Activated CD8-positive, alpha-beta memory T cell treated with anti-CD3 and anti-CD28 coated beads, Interleukin-2, amount 50 U/mL, for 4 hours (primary cell): Measurements from ENCODE around the gene DGKZ.

ENCODE experiments used
- DNase-seq: peaks from one replicate; pipeline ENCODE4 v3.0.0-alpha.2; 2020

DGKZ gene

GRCh38 chr11:46381819-46382645 is 34.8 kb downstream of the DGKZ start:
- DNase-seq, result no peak

DNA sequence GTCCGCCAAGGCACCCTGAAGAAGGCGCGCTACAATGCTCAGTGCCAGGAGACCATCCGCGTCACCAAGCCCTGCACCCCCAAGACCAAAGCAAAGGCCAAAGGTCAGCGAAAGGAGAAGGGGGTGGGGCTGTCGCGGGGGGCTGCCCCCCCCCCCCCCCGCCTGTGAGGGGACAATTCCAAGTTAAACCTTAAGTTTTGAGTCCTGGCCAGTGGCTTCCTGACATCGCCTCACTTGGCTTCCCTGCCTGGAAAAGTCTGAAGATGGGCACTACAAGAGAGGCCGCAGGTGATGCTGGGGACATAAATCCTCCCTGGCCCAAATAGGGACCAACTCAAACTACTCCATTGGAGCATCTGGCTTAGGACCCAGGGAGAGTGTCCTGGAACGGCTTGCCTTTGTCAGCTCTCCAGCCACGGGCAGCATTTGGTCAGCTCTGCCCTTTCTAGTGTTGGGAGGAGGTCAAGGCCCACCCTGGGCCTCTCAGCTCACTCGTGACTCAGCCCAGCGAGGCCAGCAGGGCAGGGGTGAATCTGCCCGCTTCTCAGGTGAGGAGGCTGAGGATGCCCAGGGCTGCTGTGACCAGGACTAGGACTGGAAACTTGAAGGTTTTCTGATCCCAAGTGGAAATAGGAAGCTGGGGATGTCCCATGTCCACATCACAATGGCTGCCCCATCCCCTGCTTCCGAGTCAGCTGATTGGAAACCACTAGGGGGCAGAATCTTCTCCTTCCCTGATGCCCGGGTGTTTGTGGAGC is 35.6 kb downstream of the DGKZ start:
- no peak for DNase-seq

- DNase-seq, result no peak
Observed at GRCh38 chr11:46383404-46383758, 36.1 kb downstream of the DGKZ start.

DNA sequence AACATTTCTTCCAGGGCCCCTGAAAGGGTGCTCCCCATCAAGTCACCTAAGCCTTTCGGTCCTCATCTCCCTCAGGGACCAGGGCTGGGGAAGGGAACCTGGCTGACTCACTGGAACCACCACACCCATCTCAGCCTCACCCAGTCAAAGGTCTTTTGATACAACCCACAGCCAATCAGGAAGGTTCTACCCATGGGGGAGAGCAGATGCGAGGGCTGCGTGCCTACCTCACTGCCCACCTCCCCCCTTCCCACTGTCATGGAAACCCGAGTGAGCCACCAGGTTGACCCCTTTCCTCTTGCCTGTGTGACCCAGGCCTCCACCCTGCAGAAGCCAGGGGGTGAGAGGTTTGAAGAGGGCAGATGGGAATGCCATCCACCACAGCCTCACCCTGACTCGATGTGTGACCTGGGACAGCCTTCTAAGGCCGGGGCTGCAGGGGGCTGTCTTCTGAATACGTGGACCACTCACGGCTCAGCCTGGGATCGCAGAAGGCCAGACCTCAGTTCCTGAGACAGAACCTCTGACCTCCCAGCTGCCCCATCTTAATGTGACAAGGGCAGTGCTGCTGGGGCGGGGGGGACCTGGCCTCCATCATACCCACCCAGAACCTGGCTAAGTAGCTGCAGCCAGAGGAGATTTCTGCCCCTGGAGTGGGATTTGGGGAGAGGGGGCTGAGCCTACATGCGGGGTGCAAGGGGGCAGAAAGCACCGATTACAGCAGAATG is 36.9 kb downstream of the DGKZ start:
- no peak for DNase-seq

GRCh38 chr11:46385169-46386004 is 38.1 kb downstream of the DGKZ start:
- DNase-seq, result no peak

DNA sequence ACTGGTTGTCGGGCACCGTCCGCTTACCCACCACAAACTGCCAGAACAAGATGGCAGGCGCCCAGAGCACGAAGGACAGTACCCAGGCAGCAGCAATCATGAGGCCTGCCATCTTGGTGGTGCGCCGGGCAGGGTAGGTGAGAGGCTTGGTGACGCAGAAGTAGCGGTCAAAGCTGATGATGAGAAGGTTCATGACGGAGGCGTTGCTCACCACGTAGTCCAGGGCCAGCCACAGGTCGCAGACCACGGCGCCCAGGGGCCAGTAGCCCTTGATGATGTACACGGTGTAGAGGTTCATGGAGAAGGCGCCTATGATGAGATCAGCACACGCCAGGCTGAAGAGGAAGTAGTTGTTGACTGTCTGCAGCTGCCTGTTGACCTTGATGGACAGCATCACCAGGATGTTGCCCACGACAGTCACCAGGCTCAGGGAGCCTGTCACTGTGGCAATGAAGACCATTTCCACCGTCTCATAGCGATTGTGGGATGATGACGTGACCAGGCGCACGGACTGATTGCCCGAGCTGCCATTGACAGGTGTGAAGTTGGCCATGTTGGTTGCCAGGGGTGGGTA is 38.8 kb downstream of the DGKZ start:
- DNase-seq, result no peak

- no peak for DNase-seq
Observed at GRCh38 chr11:46386674-46387073, 39.4 kb downstream of the DGKZ start.

GRCh38 chr11:46387456-46387855 is 40.2 kb downstream of the DGKZ start:
- DNase-seq, result no peak

GRCh38 chr11:46387919-46388618 is 40.8 kb downstream of the DGKZ start:
- no peak for DNase-seq

DNA sequence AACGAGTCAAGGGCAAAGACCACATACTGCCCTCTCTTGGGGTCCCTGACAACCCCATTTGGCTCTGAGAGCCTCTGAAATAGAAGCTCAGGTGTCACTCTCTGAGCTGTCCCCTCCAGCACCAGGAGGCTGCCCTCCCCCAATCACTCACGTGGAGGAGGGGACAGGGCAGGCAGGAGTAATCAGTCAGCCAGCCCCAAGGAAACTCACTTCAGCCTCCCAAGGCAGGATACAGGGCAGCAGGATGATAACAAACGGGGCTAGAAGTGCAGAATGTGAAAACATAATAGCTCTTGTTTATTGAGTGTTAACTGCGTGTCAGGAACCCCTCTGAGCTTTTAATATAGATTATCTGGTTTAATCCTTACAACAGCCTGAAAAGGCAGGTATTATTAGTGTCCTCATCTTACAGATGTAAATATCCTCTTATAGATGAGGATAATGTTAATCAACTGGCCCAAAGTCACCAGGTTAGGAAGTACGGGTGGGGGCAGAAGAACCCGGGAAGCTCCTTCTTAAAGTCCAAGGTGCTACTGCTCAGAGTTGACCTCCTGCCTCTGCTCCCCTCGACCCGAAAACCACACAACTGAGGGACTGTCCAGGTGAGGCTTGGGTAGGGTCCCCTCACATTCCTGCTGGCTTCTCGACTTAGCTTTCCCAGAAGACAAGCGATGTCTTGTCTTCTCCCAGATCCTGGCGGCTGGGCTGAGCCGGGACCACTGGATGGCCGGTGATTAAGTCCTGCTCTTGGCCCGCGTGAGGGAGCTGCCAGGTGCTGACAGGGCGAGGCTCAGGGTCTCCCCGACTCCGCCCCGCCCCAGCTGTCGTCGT is 41.6 kb downstream of the DGKZ start:
- DNase-seq, result no peak

DNA sequence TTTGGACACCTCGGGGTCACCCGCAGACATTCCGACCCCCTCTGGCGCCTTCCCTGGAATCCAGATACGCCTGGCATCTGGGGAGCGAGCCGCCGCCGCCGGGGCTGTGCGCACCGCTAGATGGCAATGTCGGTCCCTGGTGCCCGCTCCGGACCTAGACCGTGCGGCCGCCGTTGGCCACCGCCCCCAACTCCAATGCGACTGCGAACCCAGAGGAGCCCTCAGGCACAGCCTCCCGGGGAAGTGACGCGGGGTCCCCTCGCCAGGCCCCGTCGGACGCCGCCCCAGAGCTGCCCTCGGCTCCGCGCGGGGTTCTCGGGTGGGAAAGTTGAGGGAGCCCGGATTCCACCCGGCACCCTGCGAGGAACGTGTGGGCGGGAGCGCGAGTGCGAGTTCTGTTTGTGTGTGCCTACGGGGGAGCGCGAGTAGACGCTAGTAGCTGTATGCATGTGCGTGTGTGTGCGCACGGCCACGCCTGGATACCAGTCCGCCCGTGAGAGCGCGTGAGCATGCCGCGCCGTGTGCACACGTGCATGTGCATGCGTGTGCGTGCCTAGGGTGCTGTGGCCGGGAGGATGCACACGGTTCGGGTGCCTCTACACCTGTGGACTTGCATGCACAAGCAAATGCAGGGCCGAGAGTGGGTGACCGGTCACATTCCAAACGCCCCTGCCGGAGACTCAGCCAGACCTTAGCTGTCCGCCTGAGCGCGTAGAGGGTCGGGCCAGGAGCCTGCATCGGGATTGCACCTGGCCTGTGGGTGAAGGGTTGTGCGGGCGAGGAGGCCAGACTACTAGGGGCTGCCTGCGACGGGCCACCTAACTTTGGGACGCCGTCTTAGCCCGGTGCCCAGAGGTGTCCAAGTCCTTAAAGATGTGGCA is 42.4 kb downstream of the DGKZ start:
- DNase-seq, result peak; percentile 46

- DNase-seq, result no peak
Observed at GRCh38 chr11:46390331-46391171, 43.3 kb downstream of the DGKZ start.

GRCh38 chr11:46391186-46391577 is 43.9 kb downstream of the DGKZ start:
- no peak for DNase-seq

- no peak for DNase-seq
Observed at GRCh38 chr11:46391578-46392420, 44.5 kb downstream of the DGKZ start, which contains the start of gene CHRM4. Gene CHRM4, minus strand, starts transcription at chr11:46391776. Its CDS starts 5,219 bp downstream, at chr11:46386557.

DNA sequence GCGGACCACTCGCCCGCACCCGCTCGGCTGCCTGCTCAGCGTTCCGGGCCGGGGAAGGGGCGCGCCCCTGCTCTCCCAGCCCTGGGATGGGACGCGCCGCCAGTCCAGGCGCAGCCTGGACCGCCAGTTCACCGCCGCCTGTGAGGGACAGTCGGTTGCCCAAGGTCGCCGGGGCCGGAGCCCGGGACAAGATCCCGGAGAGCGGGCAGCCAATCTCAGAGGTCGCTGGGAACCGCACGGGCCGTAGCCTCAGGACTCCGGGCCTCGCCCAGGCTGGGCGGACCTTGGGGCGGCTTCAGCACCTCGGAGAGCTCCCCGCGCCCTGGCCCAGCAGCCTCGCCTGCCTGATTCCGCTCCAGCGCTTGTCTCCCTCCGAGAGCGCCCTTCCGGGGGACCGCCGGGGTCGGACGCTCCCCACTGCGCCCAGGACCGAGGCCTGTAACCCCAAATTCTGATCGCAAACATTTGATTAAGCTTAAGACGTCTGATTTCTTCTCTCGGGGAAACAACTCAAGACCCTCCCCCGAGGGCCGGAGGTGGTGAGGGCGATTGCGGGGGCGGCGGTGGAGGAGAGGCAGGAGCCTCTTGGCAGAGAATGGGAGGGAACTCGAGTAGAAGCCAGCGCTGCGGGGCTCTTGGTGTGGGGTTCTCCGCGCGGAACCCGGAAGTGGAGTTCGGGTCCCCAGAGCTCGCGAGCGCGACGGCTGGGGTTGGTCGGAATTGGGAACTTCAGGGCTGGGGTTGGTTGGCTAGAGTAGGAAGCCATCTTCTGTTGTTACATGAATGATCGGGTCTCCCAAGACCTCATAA is 45.4 kb downstream of the DGKZ start:
- peak; percentile 77 for DNase-seq

- no peak for DNase-seq
Observed at GRCh38 chr11:46393231-46393616, 46.0 kb downstream of the DGKZ start.

- DNase-seq, result no peak
Observed at GRCh38 chr11:46393759-46394158, 46.5 kb downstream of the DGKZ start.
